ENCODE data around the gene NEDD4L.

Gene NEDD4L

DNA sequence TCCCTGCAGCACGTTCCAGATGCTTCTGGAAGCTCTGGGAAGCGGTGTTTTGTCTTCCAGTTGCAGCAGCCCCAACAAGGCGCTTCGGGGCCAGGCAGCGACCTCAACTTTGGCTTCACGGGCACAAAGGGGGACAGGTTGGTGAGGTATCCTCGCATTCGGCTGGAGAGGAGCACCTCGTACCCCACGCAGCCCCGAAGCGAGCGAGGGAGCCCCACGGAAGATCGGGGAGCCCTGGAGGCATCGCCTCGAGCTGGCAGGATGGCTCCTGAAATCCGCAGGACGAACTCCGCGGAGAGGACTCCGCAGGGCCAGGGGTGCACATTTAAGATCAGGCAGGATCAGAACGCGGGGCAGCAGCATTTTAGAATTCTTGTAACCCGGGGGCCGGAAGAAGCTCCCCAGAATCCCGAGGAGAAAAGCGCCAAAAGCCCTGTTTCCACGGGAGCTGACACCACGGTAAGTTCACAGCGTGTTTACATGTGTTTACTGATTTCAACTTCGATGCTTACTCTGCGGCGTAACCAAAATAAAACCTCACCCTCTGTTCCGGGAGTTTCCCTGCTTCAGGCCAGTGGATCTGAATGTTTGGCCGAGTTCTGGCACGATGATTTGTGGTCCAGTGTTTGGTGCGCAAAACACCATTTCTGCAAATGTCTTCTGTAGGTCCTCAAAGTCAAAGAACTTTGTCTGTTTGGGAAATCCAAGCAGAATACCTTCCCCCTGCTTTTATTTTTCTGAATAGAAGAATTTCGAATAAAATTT, 212.5 kb downstream of the NEDD4L start:
- no peak overlapping the region for H3K4me3 ChIP-seq (ENCODE audit: low read depth, low read length)
- H3K36me3 ChIP-seq (ENCODE audit: control insufficient read depth in 2 of 2, insufficient read depth in 1 of 2, low read length in 2 of 2): peaks cover 0 to 12% of the 10 kb centered on the region in 2 experiments; a peak in 1 of 3 replicates

More for the DNA sequence above, 212.5 kb downstream of the NEDD4L start:
- H3K4me1 ChIP-seq (ENCODE audit: control insufficient read depth, insufficient read depth, low read length): peaks cover 5% of the 10 kb centered on the region; the same call in 1 of the 2 replicates
- TF ChIP-seq ZNF555 (tag by site-specific recombination; conservative IDR thresholded peaks at IDR 0.05): no peak
- no peak for TF ChIP-seq ZFHX2 (tag by site-specific recombination; conservative IDR thresholded peaks at IDR 0.05)
- no peak for TF ChIP-seq ZFP3 (tag by site-specific recombination; IDR thresholded peaks at IDR 0.05; ENCODE audit: low read depth)
- TF ChIP-seq MEIS1 (CRISPR knock-in tag; IDR thresholded peaks at IDR 0.05; ENCODE audit: borderline replicate concordance): no peak
- no peak for TF ChIP-seq KLF8 (tag by site-specific recombination; IDR thresholded peaks at IDR 0.05)
- TF ChIP-seq, protein P1, sequence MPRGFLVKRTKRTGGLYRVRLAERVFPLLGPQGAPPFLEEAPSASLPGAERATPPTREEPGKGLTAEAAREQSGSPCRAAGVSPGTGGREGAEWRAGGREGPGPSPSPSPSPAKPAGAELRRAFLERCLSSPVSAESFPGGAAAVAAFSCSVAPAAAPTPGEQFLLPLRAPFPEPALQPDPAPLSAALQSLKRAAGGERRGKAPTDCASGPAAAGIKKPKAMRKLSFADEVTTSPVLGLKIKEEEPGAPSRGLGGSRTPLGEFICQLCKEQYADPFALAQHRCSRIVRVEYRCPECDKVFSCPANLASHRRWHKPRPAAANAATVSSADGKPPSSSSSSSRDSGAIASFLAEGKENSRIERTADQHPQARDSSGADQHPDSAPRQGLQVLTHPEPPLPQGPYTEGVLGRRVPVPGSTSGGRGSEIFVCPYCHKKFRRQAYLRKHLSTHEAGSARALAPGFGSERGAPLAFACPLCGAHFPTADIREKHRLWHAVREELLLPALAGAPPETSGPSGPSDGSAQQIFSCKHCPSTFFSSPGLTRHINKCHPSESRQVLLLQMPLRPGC (tag by site-specific recombination; IDR thresholded peaks at IDR 0.05): no peak
- TF ChIP-seq ZNF623 (tag by site-specific recombination; IDR thresholded peaks at IDR 0.05): no peak
- no peak for TF ChIP-seq SALL2 (tag by site-specific recombination; IDR thresholded peaks at IDR 0.05; ENCODE audit: borderline replicate concordance)
- TF ChIP-seq SETDB1 (IDR thresholded peaks at IDR 0.05; ENCODE audit: insufficient read length, low read length): no peak
- TF ChIP-seq, protein P2, sequence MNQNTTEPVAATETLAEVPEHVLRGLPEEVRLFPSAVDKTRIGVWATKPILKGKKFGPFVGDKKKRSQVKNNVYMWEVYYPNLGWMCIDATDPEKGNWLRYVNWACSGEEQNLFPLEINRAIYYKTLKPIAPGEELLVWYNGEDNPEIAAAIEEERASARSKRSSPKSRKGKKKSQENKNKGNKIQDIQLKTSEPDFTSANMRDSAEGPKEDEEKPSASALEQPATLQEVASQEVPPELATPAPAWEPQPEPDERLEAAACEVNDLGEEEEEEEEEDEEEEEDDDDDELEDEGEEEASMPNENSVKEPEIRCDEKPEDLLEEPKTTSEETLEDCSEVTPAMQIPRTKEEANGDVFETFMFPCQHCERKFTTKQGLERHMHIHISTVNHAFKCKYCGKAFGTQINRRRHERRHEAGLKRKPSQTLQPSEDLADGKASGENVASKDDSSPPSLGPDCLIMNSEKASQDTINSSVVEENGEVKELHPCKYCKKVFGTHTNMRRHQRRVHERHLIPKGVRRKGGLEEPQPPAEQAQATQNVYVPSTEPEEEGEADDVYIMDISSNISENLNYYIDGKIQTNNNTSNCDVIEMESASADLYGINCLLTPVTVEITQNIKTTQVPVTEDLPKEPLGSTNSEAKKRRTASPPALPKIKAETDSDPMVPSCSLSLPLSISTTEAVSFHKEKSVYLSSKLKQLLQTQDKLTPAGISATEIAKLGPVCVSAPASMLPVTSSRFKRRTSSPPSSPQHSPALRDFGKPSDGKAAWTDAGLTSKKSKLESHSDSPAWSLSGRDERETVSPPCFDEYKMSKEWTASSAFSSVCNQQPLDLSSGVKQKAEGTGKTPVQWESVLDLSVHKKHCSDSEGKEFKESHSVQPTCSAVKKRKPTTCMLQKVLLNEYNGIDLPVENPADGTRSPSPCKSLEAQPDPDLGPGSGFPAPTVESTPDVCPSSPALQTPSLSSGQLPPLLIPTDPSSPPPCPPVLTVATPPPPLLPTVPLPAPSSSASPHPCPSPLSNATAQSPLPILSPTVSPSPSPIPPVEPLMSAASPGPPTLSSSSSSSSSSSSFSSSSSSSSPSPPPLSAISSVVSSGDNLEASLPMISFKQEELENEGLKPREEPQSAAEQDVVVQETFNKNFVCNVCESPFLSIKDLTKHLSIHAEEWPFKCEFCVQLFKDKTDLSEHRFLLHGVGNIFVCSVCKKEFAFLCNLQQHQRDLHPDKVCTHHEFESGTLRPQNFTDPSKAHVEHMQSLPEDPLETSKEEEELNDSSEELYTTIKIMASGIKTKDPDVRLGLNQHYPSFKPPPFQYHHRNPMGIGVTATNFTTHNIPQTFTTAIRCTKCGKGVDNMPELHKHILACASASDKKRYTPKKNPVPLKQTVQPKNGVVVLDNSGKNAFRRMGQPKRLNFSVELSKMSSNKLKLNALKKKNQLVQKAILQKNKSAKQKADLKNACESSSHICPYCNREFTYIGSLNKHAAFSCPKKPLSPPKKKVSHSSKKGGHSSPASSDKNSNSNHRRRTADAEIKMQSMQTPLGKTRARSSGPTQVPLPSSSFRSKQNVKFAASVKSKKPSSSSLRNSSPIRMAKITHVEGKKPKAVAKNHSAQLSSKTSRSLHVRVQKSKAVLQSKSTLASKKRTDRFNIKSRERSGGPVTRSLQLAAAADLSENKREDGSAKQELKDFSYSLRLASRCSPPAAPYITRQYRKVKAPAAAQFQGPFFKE (tag by site-specific recombination; IDR thresholded peaks at IDR 0.05; ENCODE audit: borderline replicate concordance): no peak
- TF ChIP-seq, protein P3, sequence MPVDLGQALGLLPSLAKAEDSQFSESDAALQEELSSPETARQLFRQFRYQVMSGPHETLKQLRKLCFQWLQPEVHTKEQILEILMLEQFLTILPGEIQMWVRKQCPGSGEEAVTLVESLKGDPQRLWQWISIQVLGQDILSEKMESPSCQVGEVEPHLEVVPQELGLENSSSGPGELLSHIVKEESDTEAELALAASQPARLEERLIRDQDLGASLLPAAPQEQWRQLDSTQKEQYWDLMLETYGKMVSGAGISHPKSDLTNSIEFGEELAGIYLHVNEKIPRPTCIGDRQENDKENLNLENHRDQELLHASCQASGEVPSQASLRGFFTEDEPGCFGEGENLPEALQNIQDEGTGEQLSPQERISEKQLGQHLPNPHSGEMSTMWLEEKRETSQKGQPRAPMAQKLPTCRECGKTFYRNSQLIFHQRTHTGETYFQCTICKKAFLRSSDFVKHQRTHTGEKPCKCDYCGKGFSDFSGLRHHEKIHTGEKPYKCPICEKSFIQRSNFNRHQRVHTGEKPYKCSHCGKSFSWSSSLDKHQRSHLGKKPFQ (tag by site-specific recombination; IDR thresholded peaks at IDR 0.05): no peak
- no peak for TF ChIP-seq ZNF423 (tag by site-specific recombination; IDR thresholded peaks at IDR 0.05)
- TF ChIP-seq, protein P4, sequence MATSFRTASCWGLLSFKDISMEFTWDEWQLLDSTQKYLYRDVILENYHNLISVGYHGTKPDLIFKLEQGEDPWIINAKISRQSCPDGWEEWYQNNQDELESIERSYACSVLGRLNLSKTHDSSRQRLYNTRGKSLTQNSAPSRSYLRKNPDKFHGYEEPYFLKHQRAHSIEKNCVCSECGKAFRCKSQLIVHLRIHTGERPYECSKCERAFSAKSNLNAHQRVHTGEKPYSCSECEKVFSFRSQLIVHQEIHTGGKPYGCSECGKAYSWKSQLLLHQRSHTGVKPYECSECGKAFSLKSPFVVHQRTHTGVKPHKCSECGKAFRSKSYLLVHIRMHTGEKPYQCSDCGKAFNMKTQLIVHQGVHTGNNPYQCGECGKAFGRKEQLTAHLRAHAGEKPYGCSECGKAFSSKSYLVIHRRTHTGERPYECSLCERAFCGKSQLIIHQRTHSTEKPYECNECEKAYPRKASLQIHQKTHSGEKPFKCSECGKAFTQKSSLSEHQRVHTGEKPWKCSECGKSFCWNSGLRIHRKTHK (tag by site-specific recombination; IDR thresholded peaks at IDR 0.05): no peak
- TF ChIP-seq HOXC10 (CRISPR knock-in tag; IDR thresholded peaks at IDR 0.05): no peak
- TF ChIP-seq ZNF112 (tag by site-specific recombination; IDR thresholded peaks at IDR 0.05): no peak
- TF ChIP-seq OVOL3 (tag by site-specific recombination; IDR thresholded peaks at IDR 0.05): no peak
- TF ChIP-seq ZSCAN23 (tag by site-specific recombination; IDR thresholded peaks at IDR 0.05): no peak
- no peak for TF ChIP-seq ZSCAN16 (tag by site-specific recombination; IDR thresholded peaks at IDR 0.05)
- H3K27ac ChIP-seq (ENCODE audit: extremely low read depth, low read depth, low read length): no peak overlapping the region
- H3K9me3 ChIP-seq (ENCODE audit: control insufficient read depth, insufficient read depth, low read depth, low read length): no peaks in the 10 kb centered on the region
- POLR2A ChIA-PET: no interaction called here
- CTCF ChIA-PET: interaction anchor here (1.4 kb wide), 1 partner anchor 8 kb away, joined by 3 read pairs; no protein-coding TSS in a partner anchor
